GM18526 (cell line): Measurements from ENCODE around the gene SLC2A2.

Experiments
- POLR2A ChIP-seq: IDR thresholded peaks from 3 replicates; pipeline ENCODE4 v1.6.1; 2011; ENCODE audit not compliant: insufficient read length; ENCODE audit errors: extremely low read depth

Gene SLC2A2

GRCh38 chr3:170980399-170980798, 46.1 kb downstream of the SLC2A2 start:
- TF ChIP-seq POLR2A, result no peak

- TF ChIP-seq POLR2A, result no peak
Measured at GRCh38 chr3:170977949-170978745, 48.4 kb downstream of the SLC2A2 start.

GRCh38 chr3:170976190-170976519, 50.4 kb downstream of the SLC2A2 start:
- no peak for TF ChIP-seq POLR2A

- no peak for TF ChIP-seq POLR2A
Measured at GRCh38 chr3:170975283-170976189, 51.0 kb downstream of the SLC2A2 start.

GRCh38 chr3:170974872-170975271, 51.6 kb downstream of the SLC2A2 start:
- TF ChIP-seq POLR2A, result no peak

GRCh38 chr3:170967126-170967525, 59.4 kb downstream of the SLC2A2 start:
- no peak for TF ChIP-seq POLR2A

- TF ChIP-seq POLR2A, result no peak
Measured at GRCh38 chr3:170966495-170966894, 60.0 kb downstream of the SLC2A2 start.

- TF ChIP-seq POLR2A, result no peak
Measured at GRCh38 chr3:170962411-170962810, 64.1 kb downstream of the SLC2A2 start.

GRCh38 chr3:170961616-170962400, 64.7 kb downstream of the SLC2A2 start:
- no peak for TF ChIP-seq POLR2A

- no peak for TF ChIP-seq POLR2A
Measured at GRCh38 chr3:170959457-170959856, 67.1 kb downstream of the SLC2A2 start.

GRCh38 chr3:170956647-170957046, 69.9 kb downstream of the SLC2A2 start:
- TF ChIP-seq POLR2A, result no peak

- TF ChIP-seq POLR2A, result no peak
Measured at GRCh38 chr3:170953736-170954135, 72.8 kb downstream of the SLC2A2 start.

GRCh38 chr3:170953229-170953628, 73.3 kb downstream of the SLC2A2 start:
- no peak for TF ChIP-seq POLR2A

- TF ChIP-seq POLR2A, result no peak
Measured at GRCh38 chr3:170949211-170949610, 77.3 kb downstream of the SLC2A2 start.

- TF ChIP-seq POLR2A, result no peak
Measured at GRCh38 chr3:170947018-170947769, 79.3 kb downstream of the SLC2A2 start.
